ENCODE measurements around the gene METTL25.

DNA sequence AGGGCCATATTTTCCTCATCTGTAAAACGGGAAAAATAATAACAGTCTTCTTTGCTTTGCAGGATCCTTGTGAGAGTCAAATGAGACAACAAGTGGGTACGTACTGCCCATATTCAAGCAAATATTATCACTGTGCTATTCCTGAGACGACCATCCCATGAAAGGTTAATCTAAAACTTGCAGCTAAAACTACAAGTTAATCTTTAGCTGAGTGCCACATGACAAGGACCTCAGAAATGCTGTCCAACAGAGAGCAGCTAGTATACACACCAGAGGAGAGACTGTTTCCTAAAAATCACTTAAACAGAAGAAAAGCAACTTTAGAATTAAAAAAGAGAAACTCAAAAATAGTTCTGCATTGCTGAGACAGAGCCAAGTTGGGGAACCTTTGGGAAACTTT, 165.7 kb downstream of the METTL25 start:
- TF ChIP-seq POLR2A (IDR thresholded peaks at IDR 0.05; ENCODE audit: low read length) (no peak), GATA1 (IDR thresholded peaks at IDR 0.05; ENCODE audit: low read depth, low read length) (no peak)
